HCT116 (cell line): Measurements from ENCODE around the gene COQ10B. TPM values are rescaled to one million over a fixed set of nuclear protein-coding genes. Genes with fewer than 3 reads are reported as not detected.

Experiments
- ATAC-seq: fragments of 200-7000 bp; cut with Tn5 transposase; 2 replicates; pipeline ENCODE4 v1.9.1; 2020; ENCODE audit warnings: mild to moderate bottlenecking, moderate library complexity
- BruUV-seq: library from RNA; stranded (reverse); fragments of 400-500 nt; replicated peaks from 2 replicates; lab custom pipeline; 2021; lab: Mats Ljungman, UMichigan
- CTCF ChIA-PET: fragments of 300-600 bp; sonication (Branson Sonifier 250); formaldehyde crosslinking; loops from one replicate; lab custom pipeline; 2021; ENCODE audit warnings: antibody characterized with exemption; lab: Charles Lee
- POLR2A ChIA-PET: fragments of 300-600, 350-600 bp; sonication (Branson Sonifier 250); formaldehyde crosslinking; loops from one replicate; lab custom pipeline; 2021; ENCODE audit warnings: antibody characterized with exemption; lab: Charles Lee
- RAD21 ChIA-PET, 2 experiments: fragments of 300-600 bp; sonication (Branson Sonifier 250); formaldehyde crosslinking; loops; one replicate each; lab custom pipeline; 2023; ENCODE audit warnings: low total read pairs in 2 of 2; ENCODE audit not compliant: uncharacterized antibody in 2 of 2, unreplicated experiment in 2 of 2, low non-redundant PET in 1 of 2; lab: Charles Lee
- DNase-seq: peaks from one replicate; pipeline ENCODE4 v3.0.0-alpha.2; 2010; ENCODE audit warnings: low read depth, low spot score
- H2AFZ ChIP-seq: fragments of 200-600 bp; shearing (Covaris generic), sonication (generic); 2 replicates; pipeline ENCODE4 v1.6.1; 2017; ENCODE audit warnings: low read depth, mixed run types, mixed read lengths, antibody characterized with exemption, low read length; ENCODE audit not compliant: poor library complexity, severe bottlenecking
- H3K27ac ChIP-seq: 2 replicates; pipeline ENCODE4 v1.5.1; 2012; ENCODE audit warnings: low read depth, low read length
- H3K27me3 ChIP-seq: fragments of 200-600 bp; sonication (generic); 2 replicates; pipeline ENCODE4 v1.6.1; 2016; ENCODE audit warnings: mixed run types, low read length, mixed read lengths; ENCODE audit not compliant: insufficient read depth
- H3K36me3 ChIP-seq, 2 experiments: fragments of 200-500 bp in 1 of 2; fragments of 200-600 bp in 1 of 2; sonication (Bioruptor generic) in 1 of 2; sonication (generic) in 1 of 2; 2 replicates each; pipeline versions ENCODE4 v1.5.1 to v1.6.1; 2014 to 2016; ENCODE audit warnings: low read length in 2 of 2, inconsistent platforms in 1 of 2, mixed read lengths in 1 of 2, mixed run types in 1 of 2; ENCODE audit not compliant: insufficient read depth in 2 of 2, control insufficient read depth in 1 of 2
- H3K4me1 ChIP-seq, 2 experiments: fragments of 200-600 bp in 1 of 2; sonication (generic) in 1 of 2; 2 replicates each; pipeline versions ENCODE4 v1.5.1 to v1.6.1; 2012 to 2017; ENCODE audit warnings: low read length in 2 of 2, inconsistent platforms in 1 of 2, mild to moderate bottlenecking in 1 of 2, mixed read lengths in 1 of 2, mixed run types in 1 of 2, moderate library complexity in 1 of 2; ENCODE audit not compliant: insufficient read depth in 2 of 2, control insufficient read depth in 1 of 2
- H3K4me2 ChIP-seq: fragments of 200-600 bp; sonication (generic); 2 replicates; pipeline ENCODE4 v1.6.1; 2017; ENCODE audit warnings: mixed run types, low read length, mixed read lengths
- H3K4me3 ChIP-seq, 2 experiments: fragments of 200-600 bp in 1 of 2; sonication (generic) in 1 of 2; replicated peaks in 1 of 2; 2 replicates each; pipeline ENCODE4 v1.5.1; 2011 to 2016; ENCODE audit warnings: low read length in 2 of 2, control low read depth in 1 of 2, low read depth in 1 of 2, mild to moderate bottlenecking in 1 of 2, mixed read lengths in 1 of 2, mixed run types in 1 of 2
- H3K79me2 ChIP-seq: fragments of 200-600 bp; sonication (generic); 2 replicates; pipeline ENCODE4 v1.6.1; 2017; ENCODE audit warnings: mild to moderate bottlenecking, mixed run types, low read length, moderate library complexity, mixed read lengths; ENCODE audit not compliant: insufficient read depth
- H3K9ac ChIP-seq: fragments of 200-600 bp; sonication (generic); 2 replicates; pipeline ENCODE4 v1.6.1; 2016; ENCODE audit warnings: low read length, mixed read lengths
- H3K9me2 ChIP-seq: fragments of 200-600 bp; sonication (generic), shearing (Covaris generic); 2 replicates; pipeline ENCODE4 v1.6.1; 2017; ENCODE audit warnings: mixed run types, mild to moderate bottlenecking, moderate library complexity; ENCODE audit not compliant: insufficient read depth
- H3K9me3 ChIP-seq, 2 experiments: fragments of 200-500 bp in 1 of 2; fragments of 200-600 bp in 1 of 2; sonication (Bioruptor generic) in 1 of 2; sonication (generic) in 1 of 2; 2 replicates each; pipeline ENCODE4 v1.6.1; 2014 to 2017; ENCODE audit warnings: low read length in 2 of 2, mixed read lengths in 2 of 2, inconsistent platforms in 1 of 2, low read depth in 1 of 2, mild to moderate bottlenecking in 1 of 2, mixed run types in 1 of 2, moderate library complexity in 1 of 2; ENCODE audit not compliant: control insufficient read depth in 1 of 2, insufficient read depth in 1 of 2
- H4K20me1 ChIP-seq: fragments of 200-600 bp; sonication (generic), shearing (Covaris generic); 2 replicates; pipeline ENCODE4 v1.6.1; 2017; ENCODE audit warnings: mixed run types, mild to moderate bottlenecking, moderate library complexity; ENCODE audit not compliant: insufficient read depth
- CBX3 ChIP-seq: IDR thresholded peaks from 2 replicates; pipeline ENCODE4 v1.6.1; 2012; ENCODE audit warnings: low read depth
- EGR1 ChIP-seq: IDR thresholded peaks from 2 replicates; pipeline ENCODE4 v1.6.1; 2012; ENCODE audit warnings: low read depth
- JUND ChIP-seq: IDR thresholded peaks from 2 replicates; pipeline ENCODE4 v1.6.1; 2012
- MAX ChIP-seq: IDR thresholded peaks from 2 replicates; pipeline ENCODE4 v1.6.1; 2012
- RAD21 ChIP-seq: IDR thresholded peaks from 2 replicates; pipeline ENCODE4 v1.6.1; 2012; ENCODE audit warnings: low read depth, mild to moderate bottlenecking
- SP1 ChIP-seq: IDR thresholded peaks from 2 replicates; pipeline ENCODE4 v1.6.1; 2012; ENCODE audit warnings: low read depth
- TCF7L2 ChIP-seq: IDR thresholded peaks from 2 replicates; pipeline ENCODE4 v1.7.0; 2011; ENCODE audit warnings: borderline replicate concordance, inconsistent platforms; ENCODE audit not compliant: insufficient read depth, insufficient read length; ENCODE audit errors: extremely low read depth
- ZBTB33 ChIP-seq: IDR thresholded peaks from 2 replicates; pipeline ENCODE4 v1.6.1; 2011; ENCODE audit warnings: mild to moderate bottlenecking, low read length, moderate library complexity; ENCODE audit not compliant: insufficient replicate concordance; ENCODE audit errors: extremely low read depth
- ZFX ChIP-seq: fragments of 450-650 bp; IDR thresholded peaks from 2 replicates; pipeline ENCODE4 v1.6.1; 2017
- intact Hi-C: fragments of 100-400 bp; cut with micrococcal nuclease; formaldehyde crosslinking; loops from 2 replicates; pipeline ENCODE4 v1.10.0; 2022
- total RNA-seq: library from RNA; stranded (reverse); gene quantifications from one replicate; pipeline ENCODE4 v1.2.1, GENCODE V29; 2021; ENCODE audit not compliant: unreplicated experiment

Gene COQ10B
- total RNA-seq, 1 experiment from 2014 or later, result 20.4 TPM

GRCh38 chr2:197514754-197515153, 61.4 kb downstream of the COQ10B start:
- peaks cover 36% of the 10 kb centered on the region for H3K79me2 ChIP-seq
- H2AFZ ChIP-seq, result peak overlapping the region; percentile 86
- DNase-seq, result no peak
- ChIA-PET POLR2A (interaction anchor here (2.2 to 2.9 kb wide), 2 partner anchors 10 to 15 kb away, joined by 6 to 25 read pairs; partner anchors contain the start of genes HSPD1 and HSPE1), RAD21 (no interaction called here)
- H3K4me2 ChIP-seq, result peak overlapping the region; percentile 88
- no peaks in the 10 kb centered on the region for H4K20me1 ChIP-seq
- no TSS peak for BruUV-seq
- 0 out of 2 replicates have a peak overlapping the region, but pooled peaks have one; percentile 74 for H3K27ac ChIP-seq
- H3K9me2 ChIP-seq, result no peaks in the 10 kb centered on the region
- no peaks in the 10 kb centered on the region for H3K27me3 ChIP-seq
- ATAC-seq, result no peak
- H3K9ac ChIP-seq, result peak overlapping the region; percentile 82
- TF ChIP-seq JUND (no peak), SP1 (no peak), CBX3 (no peak), RAD21 (no peak), ZBTB33 (no peak), TCF7L2 (no peak), ZFX (no peak), EGR1 (no peak), MAX (no peak)
- TF ChIP-seq, all 23 proteins: peak for 0
- H3K36me3 ChIP-seq, result peaks cover 0 to 6% of the 10 kb centered on the region in 2 experiments; a peak in 1 of 4 replicates
- H3K4me1 ChIP-seq, result peaks cover 10 to 17% of the 10 kb centered on the region in 2 experiments; a peak in 3 of 4 replicates
- CTCF ChIA-PET, result no interaction called here
- H3K4me3 ChIP-seq, result peak overlapping the region; percentile 77 to 93
- H3K9me3 ChIP-seq, result no peaks in the 10 kb centered on the region
- intact Hi-C loops, result no loop called here
